Measurements from ENCODE around the gene FBLN1.

DNA sequence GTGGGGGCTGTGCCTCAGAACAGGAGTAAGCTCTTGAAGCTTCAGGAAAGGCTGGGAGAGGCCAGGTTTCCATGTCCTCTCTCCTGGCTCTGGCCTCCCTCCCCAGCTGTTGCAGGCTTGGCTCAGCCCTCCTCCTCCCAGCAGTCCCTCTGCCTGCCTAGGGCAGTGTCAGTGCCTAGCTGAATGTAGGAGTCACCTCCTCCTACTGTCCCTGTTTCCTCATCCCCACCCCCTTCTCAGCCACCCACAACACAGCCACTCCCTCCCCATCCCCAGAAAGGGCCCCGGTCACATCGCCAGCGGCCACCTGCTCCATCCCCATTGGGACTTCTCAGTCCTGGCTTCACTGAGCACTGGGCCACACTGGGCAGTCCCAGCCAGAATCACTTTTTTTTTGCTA is 2.9 kb upstream of the FBLN1 start:
- TF ChIP-seq CTCF (conservative IDR thresholded peaks at IDR 0.05): no peak
- TF ChIP-seq ZFX (IDR thresholded peaks at IDR 0.05): no peak

Data from C4-2B (cell line).